NB4 (cell line): ENCODE results near the gene PHLDB1.

ENCODE experiments used
- DNase-seq: peaks from one replicate; pipeline ENCODE4 v3.0.0; 2010; ENCODE audit warnings: low read depth
- H3K4me3 ChIP-seq: one replicate; pipeline ENCODE4 v1.5.1; 2011; ENCODE audit warnings: mild to moderate bottlenecking, low read depth, low read length, moderate library complexity
- MAX ChIP-seq: IDR thresholded peaks from 2 replicates; pipeline ENCODE4 v1.6.1; 2011; ENCODE audit warnings: low read depth, low read length
- MYC ChIP-seq: IDR thresholded peaks from 2 replicates; pipeline ENCODE4 v1.6.1; 2011; ENCODE audit warnings: low read depth, low read length
- POLR2A ChIP-seq: IDR thresholded peaks from 2 replicates; pipeline ENCODE4 v1.6.1; 2011; ENCODE audit warnings: mild to moderate bottlenecking; ENCODE audit not compliant: insufficient read length; ENCODE audit errors: extremely low read depth
- TF ChIP-seq, protein P1 (sequence below): IDR thresholded peaks from one replicate; pipeline ENCODE4 v1.5.1; 2012; ENCODE audit warnings: low read depth, low read length

Gene PHLDB1

GRCh38 chr11:118689503-118689851, 82.1 kb downstream of the PHLDB1 start:
- DNase-seq, result no peak
- H3K4me3 ChIP-seq, result no peak overlapping the region
- TF ChIP-seq MAX (no peak), POLR2A (no peak), MYC (no peak)
- TF ChIP-seq, protein P1, sequence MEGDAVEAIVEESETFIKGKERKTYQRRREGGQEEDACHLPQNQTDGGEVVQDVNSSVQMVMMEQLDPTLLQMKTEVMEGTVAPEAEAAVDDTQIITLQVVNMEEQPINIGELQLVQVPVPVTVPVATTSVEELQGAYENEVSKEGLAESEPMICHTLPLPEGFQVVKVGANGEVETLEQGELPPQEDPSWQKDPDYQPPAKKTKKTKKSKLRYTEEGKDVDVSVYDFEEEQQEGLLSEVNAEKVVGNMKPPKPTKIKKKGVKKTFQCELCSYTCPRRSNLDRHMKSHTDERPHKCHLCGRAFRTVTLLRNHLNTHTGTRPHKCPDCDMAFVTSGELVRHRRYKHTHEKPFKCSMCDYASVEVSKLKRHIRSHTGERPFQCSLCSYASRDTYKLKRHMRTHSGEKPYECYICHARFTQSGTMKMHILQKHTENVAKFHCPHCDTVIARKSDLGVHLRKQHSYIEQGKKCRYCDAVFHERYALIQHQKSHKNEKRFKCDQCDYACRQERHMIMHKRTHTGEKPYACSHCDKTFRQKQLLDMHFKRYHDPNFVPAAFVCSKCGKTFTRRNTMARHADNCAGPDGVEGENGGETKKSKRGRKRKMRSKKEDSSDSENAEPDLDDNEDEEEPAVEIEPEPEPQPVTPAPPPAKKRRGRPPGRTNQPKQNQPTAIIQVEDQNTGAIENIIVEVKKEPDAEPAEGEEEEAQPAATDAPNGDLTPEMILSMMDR, result no peak

DNA sequence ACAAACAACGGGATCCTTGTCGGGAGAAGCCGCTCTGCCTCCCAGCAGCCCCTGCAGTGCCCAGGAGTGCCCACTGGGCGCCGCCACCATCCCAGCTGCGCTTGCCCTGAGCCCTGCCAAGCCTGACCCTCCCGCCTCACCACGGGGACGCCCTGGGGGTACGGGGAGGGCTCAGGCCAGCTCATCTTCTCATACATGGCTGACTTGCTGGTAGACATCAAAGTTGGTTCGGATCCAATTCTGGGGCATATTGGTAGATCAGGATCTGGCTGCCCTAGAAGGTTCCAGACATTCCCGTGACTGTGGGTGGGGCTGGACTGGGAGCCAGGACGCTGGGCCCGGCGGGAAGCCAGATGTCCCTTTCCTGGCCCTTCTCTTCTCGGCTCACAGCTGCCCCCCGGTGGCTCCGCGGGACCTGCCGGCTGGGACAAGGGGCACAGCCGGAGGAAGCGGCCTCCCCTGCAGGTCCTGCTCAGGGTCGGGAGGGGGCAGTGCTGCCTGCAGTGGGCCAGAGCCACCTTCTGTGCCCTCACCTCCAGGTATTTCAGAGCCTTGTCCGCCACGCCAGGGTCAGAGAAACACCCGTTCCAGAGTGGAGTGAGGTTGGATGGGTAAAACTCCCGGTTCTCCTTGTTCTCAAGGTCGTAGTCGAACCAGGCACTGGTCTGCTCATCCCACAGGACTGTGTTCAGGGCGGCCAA, 82.6 kb downstream of the PHLDB1 start:
- peak overlapping the region; percentile 53 for H3K4me3 ChIP-seq
- DNase-seq, result peak; percentile 93
- TF ChIP-seq, protein P1, result peak; percentile 95
- TF ChIP-seq MAX (peak; percentile 46; the same call in 1 of the 2 replicates), POLR2A (no peak), MYC (peak; percentile 54; the same call in 1 of the 2 replicates)

DNA sequence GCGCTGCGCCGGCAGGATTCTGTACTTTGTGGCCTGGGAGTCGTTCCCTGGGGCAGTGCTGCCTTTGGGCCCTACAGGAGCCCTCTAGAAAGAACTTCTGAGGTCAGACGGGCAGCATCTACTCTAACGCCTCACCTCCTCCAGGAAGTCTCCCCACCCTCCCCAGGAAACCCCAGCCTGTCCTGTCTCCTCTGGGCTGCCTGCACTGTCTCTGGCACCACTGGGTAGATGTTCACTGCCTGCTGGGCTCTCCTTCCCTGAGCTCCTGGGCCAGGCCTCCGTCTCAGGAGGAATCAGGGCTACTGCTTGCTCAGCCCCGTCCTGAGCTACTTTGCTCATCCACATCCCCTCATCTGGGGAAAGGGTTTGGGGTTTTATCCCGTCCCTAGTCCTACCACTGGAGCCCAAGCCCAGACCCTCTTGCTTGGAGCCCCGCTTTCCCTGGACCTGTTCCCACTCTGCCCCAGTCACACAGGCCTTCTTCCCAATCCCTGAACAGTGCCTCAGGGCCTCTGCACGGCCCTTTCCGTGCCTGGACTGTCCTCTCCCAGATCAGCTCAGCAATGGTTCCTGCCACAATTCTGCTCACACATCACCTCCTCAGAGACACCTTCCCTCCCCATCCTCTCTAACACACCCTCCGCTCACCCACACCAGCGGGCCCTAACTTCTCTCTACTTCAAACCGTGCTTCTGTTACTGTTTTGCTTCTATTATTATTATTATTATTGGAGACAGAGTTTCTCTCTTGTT, 83.3 kb downstream of the PHLDB1 start:
- no peak for DNase-seq
- TF ChIP-seq POLR2A, result no peak
- TF ChIP-seq, protein P1, result no peak
- no peak for TF ChIP-seq MYC
- no peak for TF ChIP-seq MAX
- no peak overlapping the region for H3K4me3 ChIP-seq

DNA sequence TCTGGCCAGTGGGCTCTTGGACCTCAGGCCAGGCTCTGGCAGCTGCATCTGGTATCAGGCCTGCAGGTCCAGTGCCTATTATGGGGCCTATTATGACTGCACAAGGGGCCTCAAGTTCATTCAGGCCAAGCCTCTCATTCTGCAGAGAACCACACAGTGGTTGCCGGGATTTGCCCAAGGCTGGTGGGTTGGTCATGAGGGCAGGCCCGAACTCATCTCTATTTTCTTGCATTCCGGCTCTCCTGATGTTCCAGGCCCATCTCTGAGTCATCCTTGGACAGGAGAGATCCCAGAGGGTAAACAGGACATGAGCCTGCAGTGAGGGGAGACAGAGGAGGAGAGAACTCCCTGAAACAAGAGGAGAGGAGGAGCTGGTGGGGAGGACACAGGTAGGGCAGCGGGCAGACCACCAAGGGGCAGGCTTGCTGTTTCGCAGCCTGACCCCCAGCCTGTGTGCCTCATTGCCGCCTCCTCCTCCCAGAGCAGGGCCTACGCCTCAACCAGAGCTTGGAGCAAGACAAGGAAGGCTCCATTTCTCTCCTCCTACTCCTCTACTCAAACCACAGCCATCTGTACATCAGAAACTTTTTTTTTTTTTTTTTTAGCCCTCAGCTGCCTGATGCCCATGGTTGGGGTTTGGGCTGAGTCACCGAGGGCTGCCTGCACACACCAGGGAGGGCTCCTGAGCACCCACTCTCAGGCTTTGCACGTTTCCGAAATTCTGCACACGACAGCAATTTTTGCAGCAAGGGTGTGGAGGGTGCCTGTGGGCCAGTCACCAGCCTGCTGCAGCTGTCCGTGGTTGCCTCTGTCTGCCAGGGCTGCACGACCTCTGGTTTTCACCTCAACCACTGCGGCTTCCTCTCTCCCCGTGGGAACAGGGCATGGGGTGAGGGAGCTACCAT, 84.8 kb downstream of the PHLDB1 start:
- TF ChIP-seq POLR2A (no peak), MYC (no peak), MAX (no peak)
- TF ChIP-seq, protein P1, result no peak
- H3K4me3 ChIP-seq, result no peak overlapping the region
- peak; percentile 88 for DNase-seq

- TF ChIP-seq, protein P1, result no peak
- TF ChIP-seq MAX (no peak), POLR2A (no peak), MYC (no peak)
- no peak overlapping the region for H3K4me3 ChIP-seq
- no peak for DNase-seq
These were observed 86.8 kb downstream of the PHLDB1 start for GRCh38 chr11:118694185-118694584.
